Fibroblast of lung (primary cell): Measurements from ENCODE around the gene ACTR3. TPM values are rescaled to one million over a fixed set of nuclear protein-coding genes. Genes with fewer than 3 reads are reported as not detected.

Experiments
- DNase-seq, 2 donors: peaks; one replicate each; pipeline versions ENCODE4 v3.0.0 to v3.0.0-alpha.2; 2010; ENCODE audit warnings: low read depth in 2 of 2
- H2AFZ ChIP-seq: 2 replicates; pipeline ENCODE4 v1.5.1; 2012; ENCODE audit warnings: low read length, control low read depth, inconsistent platforms
- H3K27ac ChIP-seq: 2 replicates; pipeline ENCODE4 v1.5.1; 2011; ENCODE audit warnings: low read length, control low read depth; ENCODE audit not compliant: insufficient read depth
- H3K27me3 ChIP-seq: 2 replicates; pipeline ENCODE4 v1.5.1; 2011; ENCODE audit warnings: mild to moderate bottlenecking, low read length; ENCODE audit not compliant: control insufficient read depth, insufficient read depth
- H3K36me3 ChIP-seq: 2 replicates; pipeline ENCODE4 v1.5.1; 2011; ENCODE audit warnings: low read length; ENCODE audit not compliant: control insufficient read depth, insufficient read depth
- H3K4me1 ChIP-seq: 2 replicates; pipeline ENCODE4 v1.5.1; 2011; ENCODE audit warnings: low read length; ENCODE audit not compliant: control insufficient read depth, insufficient read depth; ENCODE audit errors: extremely low read depth
- H3K4me2 ChIP-seq: 2 replicates; pipeline ENCODE4 v1.5.1; 2011; ENCODE audit warnings: low read length, control low read depth; ENCODE audit not compliant: insufficient read depth; ENCODE audit errors: extremely low read depth
- H3K4me3 ChIP-seq, 4 experiments: fragments of 200-600 bp in 1 of 4; sonication (generic) in 1 of 4; replicated peaks in 1 of 4; 2 replicates each; pipeline ENCODE4 v1.5.1; 2011 to 2016; ENCODE audit warnings: low read length in 4 of 4, low read depth in 3 of 4, mild to moderate bottlenecking in 3 of 4, control low read depth in 2 of 4, inconsistent platforms in 1 of 4, mixed read lengths in 1 of 4; ENCODE audit not compliant: insufficient read depth in 1 of 4; ENCODE audit errors: control extremely low read depth in 1 of 4
- H3K79me2 ChIP-seq: 2 replicates; pipeline ENCODE4 v1.5.1; 2012; ENCODE audit warnings: mild to moderate bottlenecking, low read length, inconsistent platforms; ENCODE audit not compliant: control insufficient read depth, insufficient read depth
- H3K9ac ChIP-seq: 2 replicates; pipeline ENCODE4 v1.5.1; 2011; ENCODE audit warnings: mild to moderate bottlenecking, low read length, control low read depth; ENCODE audit not compliant: insufficient read depth
- H3K9me3 ChIP-seq: 2 replicates; pipeline ENCODE4 v1.5.1; 2012; ENCODE audit warnings: low read depth, low read length; ENCODE audit not compliant: control insufficient read depth, insufficient read depth
- H4K20me1 ChIP-seq: 2 replicates; pipeline ENCODE4 v1.5.1; 2011; ENCODE audit warnings: low read length; ENCODE audit not compliant: control insufficient read depth, insufficient read depth; ENCODE audit errors: extremely low read depth
- CTCF ChIP-seq, 2 donors: IDR thresholded peaks in 1 of 2; conservative IDR thresholded peaks in 1 of 2; 1 replicate in 1 of 2; 2 replicates in 1 of 2; pipeline ENCODE4 v1.5.1; 2011 to 2012; ENCODE audit warnings: low read length in 2 of 2, control low read depth in 1 of 2, inconsistent platforms in 1 of 2, low read depth in 1 of 2, mild to moderate bottlenecking in 1 of 2
- EZH2 ChIP-seq: IDR thresholded peaks from 2 replicates; pipeline ENCODE4 v1.5.1; 2012; ENCODE audit warnings: low read length, control low read depth, mild to moderate bottlenecking; ENCODE audit errors: missing control alignments
- polyA plus RNA-seq, 2 donors: library from polyadenylated mRNA; depleted of rRNA in 1 of 2; stranded (reverse) in 1 of 2; unstranded in 1 of 2; fragments of >200 nt; gene quantifications; 2 replicates each; pipeline ENCODE4 v1.2.1, GENCODE V29; 2011 to 2012; ENCODE audit warnings: missing spikeins in 1 of 2
- total RNA-seq: library from RNA; depleted of rRNA; stranded (reverse); fragments of >200 nt; gene quantifications from 2 replicates; pipeline ENCODE4 v1.2.1, GENCODE V29; 2014

The ACTR3 gene
- total and polyA plus RNA-seq, 2 donors (not counting 1 experiment from before 2014, with no cell fraction given): 177 to 479 TPM

DNA sequence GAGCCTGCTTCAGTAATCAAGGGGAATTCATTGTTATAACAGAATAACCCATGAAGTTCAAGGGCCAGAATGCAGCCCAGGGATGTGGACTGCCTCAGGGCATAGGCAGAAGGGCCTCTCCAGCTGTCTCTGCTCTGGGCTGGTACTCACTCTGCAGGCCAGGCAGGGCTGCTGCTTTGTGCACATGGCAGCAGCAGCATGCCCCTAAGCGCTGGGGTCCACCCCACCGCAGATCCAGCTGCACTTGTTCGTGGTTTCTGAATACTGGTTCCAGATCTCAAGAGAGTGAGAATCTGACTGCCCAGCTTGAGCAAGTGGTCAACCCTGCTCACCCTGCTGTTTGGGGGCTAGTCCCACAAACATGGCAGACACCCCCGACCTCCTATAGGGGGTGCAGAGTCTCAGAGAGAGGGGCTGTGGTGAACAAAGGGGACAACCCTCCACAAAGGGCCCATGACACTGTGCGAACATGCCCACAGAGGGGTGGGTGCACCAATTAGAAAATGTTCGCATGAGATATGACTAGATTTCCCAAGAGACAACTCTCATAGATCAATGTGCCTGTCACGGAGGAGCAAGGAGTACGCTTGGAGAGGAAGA is 87.3 kb downstream of the ACTR3 start:
- no peak overlapping the region for H3K4me2 ChIP-seq
- H4K20me1 ChIP-seq: no peaks in the 10 kb centered on the region
- H3K79me2 ChIP-seq: no peaks in the 10 kb centered on the region
- no peak overlapping the region for H2AFZ ChIP-seq
- H3K27ac ChIP-seq: no peak overlapping the region
- H3K36me3 ChIP-seq: no peaks in the 10 kb centered on the region
- no peak for TF ChIP-seq EZH2
- TF ChIP-seq CTCF (conservative IDR thresholded peaks at IDR 0.05 in 1 of 2, IDR thresholded peaks at IDR 0.05 in 1 of 2; ENCODE audit: low read depth in 1 of 2, low read length in 2 of 2): no peak
- no peak for DNase-seq
- H3K9ac ChIP-seq: no peak overlapping the region
- no peak overlapping the region for H3K4me3 ChIP-seq
- no peaks in the 10 kb centered on the region for H3K9me3 ChIP-seq
- no peaks in the 10 kb centered on the region for H3K27me3 ChIP-seq
- peaks cover 3% of the 10 kb centered on the region for H3K4me1 ChIP-seq

DNA sequence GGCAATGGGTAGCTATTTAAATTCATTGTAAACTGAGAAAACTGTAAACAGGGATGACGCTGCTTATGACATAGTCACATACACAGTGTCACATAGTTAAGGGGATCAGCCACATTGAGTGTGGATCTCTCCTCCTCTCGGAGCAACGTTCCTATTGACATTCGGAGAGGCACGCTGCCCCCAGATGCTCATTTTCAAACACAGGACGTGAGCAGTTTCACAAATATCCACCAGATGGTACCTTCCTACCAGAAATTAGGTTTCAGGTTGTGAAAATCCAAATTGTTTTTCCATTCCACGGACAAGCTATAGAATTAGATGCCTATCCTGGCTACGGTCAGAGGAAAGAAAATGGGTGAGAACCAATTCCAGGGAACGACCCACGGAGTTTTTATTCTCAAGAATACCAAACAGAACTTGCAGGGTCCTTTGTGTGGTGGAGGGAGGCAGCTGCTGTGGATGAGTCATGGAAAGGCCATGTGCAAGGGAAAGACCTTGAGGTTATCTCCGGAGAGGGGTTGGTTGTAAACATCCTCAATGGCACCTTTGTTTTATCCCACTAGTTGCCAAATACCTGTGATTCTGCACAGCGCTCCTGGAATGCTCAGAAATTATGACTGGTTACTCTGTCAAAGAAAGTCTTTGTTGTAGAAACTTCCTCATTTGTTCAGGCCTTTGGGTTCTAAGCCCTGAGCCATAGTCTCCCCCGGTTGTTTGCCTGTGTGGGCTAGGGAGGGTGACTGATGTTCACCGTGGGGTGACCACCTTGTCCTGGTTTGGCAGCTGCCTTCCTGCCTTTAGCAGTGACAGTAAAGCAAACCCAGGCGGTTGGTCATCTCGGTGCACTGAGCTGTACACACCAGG is 88.0 kb downstream of the ACTR3 start:
- Histone ChIP-seq H3K27ac (no peak overlapping the region), H3K4me2 (no peak overlapping the region), H3K4me1 (peaks cover 3% of the 10 kb centered on the region), H3K9ac (no peak overlapping the region), H3K9me3 (no peaks in the 10 kb centered on the region), H3K27me3 (no peaks in the 10 kb centered on the region), H3K79me2 (no peaks in the 10 kb centered on the region), H3K4me3 (no peak overlapping the region), H3K36me3 (no peaks in the 10 kb centered on the region), H4K20me1 (no peaks in the 10 kb centered on the region), H2AFZ (no peak overlapping the region)
- TF ChIP-seq CTCF (conservative IDR thresholded peaks at IDR 0.05 in 1 of 2, IDR thresholded peaks at IDR 0.05 in 1 of 2; ENCODE audit: low read depth in 1 of 2, low read length in 2 of 2): peak; percentile 34 to 42
- TF ChIP-seq EZH2: no peak
- DNase-seq: peak; percentile 42 to 79

- H3K9ac ChIP-seq: no peak overlapping the region
- no peak for TF ChIP-seq CTCF (conservative IDR thresholded peaks at IDR 0.05 in 1 of 2, IDR thresholded peaks at IDR 0.05 in 1 of 2; ENCODE audit: low read depth in 1 of 2, low read length in 2 of 2)
- no peak for TF ChIP-seq EZH2
- H3K9me3 ChIP-seq: no peaks in the 10 kb centered on the region
- no peaks in the 10 kb centered on the region for H3K36me3 ChIP-seq
- DNase-seq: no peak
- no peak overlapping the region for H3K4me3 ChIP-seq
- H3K4me2 ChIP-seq: no peak overlapping the region
- H3K79me2 ChIP-seq: no peaks in the 10 kb centered on the region
- H3K27me3 ChIP-seq: no peaks in the 10 kb centered on the region
- no peaks in the 10 kb centered on the region for H4K20me1 ChIP-seq
- no peak overlapping the region for H3K27ac ChIP-seq
- peaks cover 3% of the 10 kb centered on the region for H3K4me1 ChIP-seq
- H2AFZ ChIP-seq: no peak overlapping the region
Measured at GRCh38 chr2:113978524-113979190, 88.8 kb downstream of the ACTR3 start.
